ENCODE data around the gene PRKD3. TPM values are rescaled to one million over a fixed set of nuclear protein-coding genes. Genes with fewer than 3 reads are reported as not detected.
A peak's percentile ranks its signal among the peaks of the same experiment; 100 is the strongest.

Gene PRKD3
- total and polyA plus RNA-seq, 2 of the 13 experiments (the other 11 are each of a cell fraction or from before 2014, with no cell fraction given), result 11.6 to 38.4 TPM

DNA sequence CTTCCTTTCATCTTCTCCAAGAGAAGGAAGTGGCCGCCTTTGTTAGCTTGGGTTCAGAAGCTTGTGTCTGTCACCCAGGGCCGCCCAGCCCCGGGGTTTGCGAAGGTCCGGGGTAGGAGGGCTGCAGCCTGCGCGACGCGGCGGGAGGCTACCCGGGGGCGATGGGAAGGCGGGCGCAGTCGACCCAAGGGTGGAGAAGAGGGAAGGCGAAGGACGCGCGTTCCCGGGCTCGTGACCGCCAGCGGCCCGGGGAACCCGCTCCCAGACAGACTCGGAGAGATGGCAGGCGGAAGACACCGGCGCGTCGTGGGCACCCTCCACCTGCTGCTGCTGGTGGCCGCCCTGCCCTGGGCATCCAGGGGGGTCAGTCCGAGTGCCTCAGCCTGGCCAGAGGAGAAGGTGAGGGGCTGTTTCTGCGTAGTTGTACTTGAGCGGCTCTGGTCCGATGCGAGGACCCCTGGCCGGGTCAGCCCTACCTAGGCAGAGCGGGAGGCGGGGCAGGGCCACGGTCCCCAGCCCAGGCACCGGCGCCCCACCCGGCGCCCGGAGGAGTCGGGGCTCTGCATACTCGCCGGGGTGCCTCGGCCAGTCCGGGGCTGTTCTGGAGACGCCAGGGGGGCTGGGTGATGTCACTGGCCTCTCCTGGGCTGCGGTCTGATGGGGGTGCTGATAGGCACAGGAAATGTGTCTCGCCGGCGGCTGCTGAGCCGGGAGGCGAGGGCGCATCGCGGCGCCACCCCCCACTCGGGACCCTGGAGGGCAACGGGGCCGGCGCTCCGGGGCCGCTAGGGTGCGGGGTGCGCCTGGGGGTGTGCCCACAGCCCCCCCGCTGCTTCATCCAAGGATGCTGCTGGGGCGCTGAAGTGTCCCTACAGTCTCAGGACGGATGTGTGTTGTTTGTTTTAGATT is 20.1 kb upstream of the PRKD3 start, which contains the start of gene QPCT (continued):
- TF ChIP-seq ZNF724P (CRISPR knock-in tag; IDR thresholded peaks at IDR 0.05; ENCODE audit: borderline replicate concordance), result no peak
- no peak for TF ChIP-seq ZKSCAN1 (IDR thresholded peaks at IDR 0.05; ENCODE audit: low read length)
- TF ChIP-seq RXRA (CRISPR knock-in tag; IDR thresholded peaks at IDR 0.05), result peak; percentile 28; the same call in 1 of the 2 replicates
- TF ChIP-seq CENPT (CRISPR knock-in tag; IDR thresholded peaks at IDR 0.05; ENCODE audit: low read depth), result no peak
- TF ChIP-seq, protein P1, sequence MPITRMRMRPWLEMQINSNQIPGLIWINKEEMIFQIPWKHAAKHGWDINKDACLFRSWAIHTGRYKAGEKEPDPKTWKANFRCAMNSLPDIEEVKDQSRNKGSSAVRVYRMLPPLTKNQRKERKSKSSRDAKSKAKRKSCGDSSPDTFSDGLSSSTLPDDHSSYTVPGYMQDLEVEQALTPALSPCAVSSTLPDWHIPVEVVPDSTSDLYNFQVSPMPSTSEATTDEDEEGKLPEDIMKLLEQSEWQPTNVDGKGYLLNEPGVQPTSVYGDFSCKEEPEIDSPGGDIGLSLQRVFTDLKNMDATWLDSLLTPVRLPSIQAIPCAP (CRISPR knock-in tag; IDR thresholded peaks at IDR 0.05; ENCODE audit: low read depth), result no peak
- no peak for TF ChIP-seq ZFY (CRISPR knock-in tag; IDR thresholded peaks at IDR 0.05)
- TF ChIP-seq, protein P2, sequence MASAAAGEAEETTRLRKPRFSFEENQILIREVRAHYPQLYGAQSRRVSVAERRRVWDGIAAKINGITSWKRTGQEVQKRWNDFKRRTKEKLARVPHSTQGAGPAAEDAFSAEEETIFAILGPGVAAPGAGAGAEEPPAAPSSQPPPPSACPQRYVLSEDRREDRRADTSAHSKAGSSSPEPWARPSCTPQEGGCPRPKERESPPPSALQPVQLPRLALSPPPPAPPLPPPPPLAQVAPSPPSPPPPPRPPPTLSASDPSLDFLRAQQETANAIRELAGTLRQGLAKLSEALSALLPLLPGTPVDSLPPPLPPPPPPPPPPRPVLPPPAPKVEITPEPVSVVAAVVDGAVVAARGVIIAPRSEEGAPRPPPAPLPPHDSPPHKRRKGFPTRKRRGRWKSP (CRISPR knock-in tag; IDR thresholded peaks at IDR 0.05), result no peak; the same call in 1 of the 2 replicates
- no peak for TF ChIP-seq ZNF382 (CRISPR knock-in tag; IDR thresholded peaks at IDR 0.05; ENCODE audit: borderline replicate concordance)
- TF ChIP-seq CCAR2 (optimal IDR thresholded peaks at IDR 0.05; ENCODE audit: low read depth, low read length), result no peak
- TF ChIP-seq HNRNPLL (IDR thresholded peaks at IDR 0.05; ENCODE audit: low read depth, low read length, poor library complexity, severe bottlenecking), result peak; percentile 45
- no peak for TF ChIP-seq RBAK (CRISPR knock-in tag; IDR thresholded peaks at IDR 0.05)
- no peak for TF ChIP-seq ZNF720 (CRISPR knock-in tag; IDR thresholded peaks at IDR 0.05)
- TF ChIP-seq ZNF274 (CRISPR knock-in tag; IDR thresholded peaks at IDR 0.05), result 0 out of 2 replicates have a peak, but pooled peaks have one; percentile 27
- TF ChIP-seq, protein P3, sequence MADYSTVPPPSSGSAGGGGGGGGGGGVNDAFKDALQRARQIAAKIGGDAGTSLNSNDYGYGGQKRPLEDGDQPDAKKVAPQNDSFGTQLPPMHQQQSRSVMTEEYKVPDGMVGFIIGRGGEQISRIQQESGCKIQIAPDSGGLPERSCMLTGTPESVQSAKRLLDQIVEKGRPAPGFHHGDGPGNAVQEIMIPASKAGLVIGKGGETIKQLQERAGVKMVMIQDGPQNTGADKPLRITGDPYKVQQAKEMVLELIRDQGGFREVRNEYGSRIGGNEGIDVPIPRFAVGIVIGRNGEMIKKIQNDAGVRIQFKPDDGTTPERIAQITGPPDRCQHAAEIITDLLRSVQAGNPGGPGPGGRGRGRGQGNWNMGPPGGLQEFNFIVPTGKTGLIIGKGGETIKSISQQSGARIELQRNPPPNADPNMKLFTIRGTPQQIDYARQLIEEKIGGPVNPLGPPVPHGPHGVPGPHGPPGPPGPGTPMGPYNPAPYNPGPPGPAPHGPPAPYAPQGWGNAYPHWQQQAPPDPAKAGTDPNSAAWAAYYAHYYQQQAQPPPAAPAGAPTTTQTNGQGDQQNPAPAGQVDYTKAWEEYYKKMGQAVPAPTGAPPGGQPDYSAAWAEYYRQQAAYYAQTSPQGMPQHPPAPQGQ (CRISPR knock-in tag; IDR thresholded peaks at IDR 0.05; ENCODE audit: borderline replicate concordance), result no peak
- TF ChIP-seq ZNF431 (CRISPR knock-in tag; IDR thresholded peaks at IDR 0.05; ENCODE audit: borderline replicate concordance, low read depth), result no peak
- TF ChIP-seq MBNL3 (CRISPR knock-in tag; conservative IDR thresholded peaks at IDR 0.05), result no peak
- TF ChIP-seq CBFB (CRISPR knock-in tag; IDR thresholded peaks at IDR 0.05), result no peak
- no peak for TF ChIP-seq MXI1 (IDR thresholded peaks at IDR 0.05; ENCODE audit: borderline replicate concordance, low read depth, low read length)
- TF ChIP-seq, protein P4, sequence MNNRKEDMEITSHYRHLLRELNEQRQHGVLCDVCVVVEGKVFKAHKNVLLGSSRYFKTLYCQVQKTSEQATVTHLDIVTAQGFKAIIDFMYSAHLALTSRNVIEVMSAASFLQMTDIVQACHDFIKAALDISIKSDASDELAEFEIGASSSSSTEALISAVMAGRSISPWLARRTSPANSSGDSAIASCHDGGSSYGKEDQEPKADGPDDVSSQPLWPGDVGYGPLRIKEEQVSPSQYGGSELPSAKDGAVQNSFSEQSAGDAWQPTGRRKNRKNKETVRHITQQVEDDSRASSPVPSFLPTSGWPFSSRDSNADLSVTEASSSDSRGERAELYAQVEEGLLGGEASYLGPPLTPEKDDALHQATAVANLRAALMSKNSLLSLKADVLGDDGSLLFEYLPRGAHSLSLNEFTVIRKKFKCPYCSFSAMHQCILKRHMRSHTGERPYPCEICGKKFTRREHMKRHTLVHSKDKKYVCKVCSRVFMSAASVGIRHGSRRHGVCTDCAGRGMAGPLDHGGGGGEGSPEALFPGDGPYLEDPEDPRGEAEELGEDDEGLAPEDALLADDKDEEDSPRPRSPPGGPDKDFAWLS (CRISPR knock-in tag; IDR thresholded peaks at IDR 0.05; ENCODE audit: borderline replicate concordance), result no peak
- no peak for TF ChIP-seq SIN3A (IDR thresholded peaks at IDR 0.05; ENCODE audit: borderline replicate concordance, low read depth, low read length)
- TF ChIP-seq, protein P5, sequence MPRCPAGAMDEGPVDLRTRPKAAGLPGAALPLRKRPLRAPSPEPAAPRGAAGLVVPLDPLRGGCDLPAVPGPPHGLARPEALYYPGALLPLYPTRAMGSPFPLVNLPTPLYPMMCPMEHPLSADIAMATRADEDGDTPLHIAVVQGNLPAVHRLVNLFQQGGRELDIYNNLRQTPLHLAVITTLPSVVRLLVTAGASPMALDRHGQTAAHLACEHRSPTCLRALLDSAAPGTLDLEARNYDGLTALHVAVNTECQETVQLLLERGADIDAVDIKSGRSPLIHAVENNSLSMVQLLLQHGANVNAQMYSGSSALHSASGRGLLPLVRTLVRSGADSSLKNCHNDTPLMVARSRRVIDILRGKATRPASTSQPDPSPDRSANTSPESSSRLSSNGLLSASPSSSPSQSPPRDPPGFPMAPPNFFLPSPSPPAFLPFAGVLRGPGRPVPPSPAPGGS (CRISPR knock-in tag; IDR thresholded peaks at IDR 0.05), result 0 out of 2 replicates have a peak, but pooled peaks have one; percentile 68
- 0 out of 2 replicates have a peak, but pooled peaks have one; percentile 48 for TF ChIP-seq ZNF607 (CRISPR knock-in tag; IDR thresholded peaks at IDR 0.05; ENCODE audit: borderline replicate concordance)
